Right lobe of liver (tissue), 6 donors: Measurements from ENCODE around the gene STAT1. TPM values are rescaled to one million over a fixed set of nuclear protein-coding genes. Genes with fewer than 3 reads are reported as not detected.

Source experiments
- ATAC-seq, 4 donors: fragments of 200-7000 bp; cut with Tn5 transposase; one replicate each; pipeline ENCODE4 v1.9.1; 2020; ENCODE audit warnings: mild to moderate bottlenecking in 4 of 4, moderate library complexity in 4 of 4
- DNase-seq, 3 donors: peaks; one replicate each; pipeline ENCODE4 v3.0.0-alpha.2; 2020
- H3K27ac ChIP-seq, 3 donors: fragments of 200-600 bp; one replicate each; pipeline ENCODE4 v1.8.0; 2022
- H3K27me3 ChIP-seq, 2 donors: fragments of 200-600 bp; one replicate each; pipeline ENCODE4 v1.8.0; 2022
- H3K36me3 ChIP-seq, 4 donors: fragments of 200-600 bp; sonication (generic) in 1 of 4; one replicate each; pipeline versions ENCODE4 v1.5.1 to v1.8.0; 2017 to 2022; ENCODE audit warnings: control low read depth in 1 of 4
- H3K4me1 ChIP-seq, 4 donors: fragments of 200-600 bp; sonication (generic) in 1 of 4; one replicate each; pipeline versions ENCODE4 v1.5.1 to v1.8.0; 2017 to 2022; ENCODE audit warnings: control low read depth in 1 of 4
- H3K4me3 ChIP-seq, 3 donors: fragments of 200-600 bp; one replicate each; pipeline ENCODE4 v1.8.0; 2022
- H3K9me3 ChIP-seq, 4 donors: fragments of 200-600 bp; sonication (generic) in 1 of 4; one replicate each; pipeline versions ENCODE4 v1.5.1 to v1.8.0; 2017 to 2022; ENCODE audit warnings: control low read depth in 1 of 4
- CTCF ChIP-seq, 4 donors: fragments of 200-600 bp in 3 of 4; fragments of 450-650 bp in 1 of 4; IDR thresholded peaks; one replicate each; pipeline versions ENCODE4 v1.5.1 to v1.8.0; 2016 to 2022; ENCODE audit warnings: antibody characterized with exemption in 4 of 4, mild to moderate bottlenecking in 2 of 4
- POLR2A ChIP-seq: fragments of 450-650 bp; IDR thresholded peaks from one replicate; pipeline ENCODE4 v1.6.1; 2017; ENCODE audit warnings: antibody characterized with exemption, mild to moderate bottlenecking
- WGBS: methylation state at CpG from one replicate; pipeline ENCODE4 v1.1.6; 2018; ENCODE audit warnings: low coverage, low lambda C conversion rate; ENCODE audit not compliant: insufficient coverage; ENCODE audit errors: missing lambda C conversion rate; 5-methylcytosine and 5-hydroxymethylcytosine counted together
- intact Hi-C, 2 donors: fragments of 100-400 bp; cut with DNase I; formaldehyde crosslinking; loops; one replicate each; pipeline versions ENCODE4 v1.11.2 to v1.14.1; 2022
- total RNA-seq, 6 experiments: library from RNA; depleted of rRNA in 2 of 6; stranded (reverse); fragments of >200 nt in 2 of 6; fragmentation: NEBNext Ultra II Directional in 3 of 6; extraction: Animal tissue kit (Norgen Biotek cat#: 25700) in 3 of 6; gene quantifications; one replicate each; pipeline versions ENCODE4 v1.1.0 to v1.2.4, GENCODE V29; 2016 to 2023
- donor health status: DM: no; HTN: yes; CAD: no.
- donor health status: DM: no; HTN: no; CAD: no.
- donor health status: DM: no; HTN: no; CAD: no.
- donor health status: DM: no; HTN: yes; CAD: no.
- donor health status: DM: no; HTN: yes; CAD: no.

The STAT1 gene
- total RNA-seq, 6 experiments from 2014 or later: 28.9 to 72.3 (median 48.5) TPM

- TF ChIP-seq CTCF (IDR thresholded peaks at IDR 0.05) (no peak), POLR2A (no peak)
- intact Hi-C loops: no loop called here
- H3K4me3 ChIP-seq: no peak overlapping the region
- no peaks in the 10 kb centered on the region for H3K27me3 ChIP-seq
- 91% methylated on average over 2 of the region's 2 CpGs for WGBS
- H3K4me1 ChIP-seq: no peaks in the 10 kb centered on the region
- ATAC-seq: no peak
- peaks cover 8 to 96% (median 52%) of the 10 kb centered on the region in 4 donors for H3K36me3 ChIP-seq
- no peak for DNase-seq
- H3K27ac ChIP-seq: no peak overlapping the region
- no peaks in the 10 kb centered on the region for H3K9me3 ChIP-seq
These were observed 37.5 kb downstream of the STAT1 start for GRCh38 chr2:190976521-190976920.

- Histone ChIP-seq H3K4me3 (no peak overlapping the region), H3K36me3 (peaks cover 14 to 96% (median 52%) of the 10 kb centered on the region in 4 donors), H3K27me3 (no peaks in the 10 kb centered on the region), H3K27ac (no peak overlapping the region), H3K4me1 (no peaks in the 10 kb centered on the region), H3K9me3 (no peaks in the 10 kb centered on the region)
- 90% methylated on average over 4 of the region's 12 CpGs for WGBS
- TF ChIP-seq CTCF (IDR thresholded peaks at IDR 0.05): no peak
- no peak for TF ChIP-seq POLR2A
- no peak for DNase-seq
- intact Hi-C loops: no loop called here
- ATAC-seq: no peak
These were observed 39.2 kb downstream of the STAT1 start for GRCh38 chr2:190974629-190975361.

- WGBS: 71% methylated on average over 11 of the region's 11 CpGs
- intact Hi-C loops: no loop called here
- Histone ChIP-seq H3K9me3 (no peaks in the 10 kb centered on the region), H3K36me3 (peaks cover 14 to 96% (median 52%) of the 10 kb centered on the region in 4 donors), H3K4me3 (no peak overlapping the region), H3K27me3 (no peaks in the 10 kb centered on the region), H3K27ac (no peak overlapping the region), H3K4me1 (no peaks in the 10 kb centered on the region)
- no peak for DNase-seq
- ATAC-seq: no peak
- TF ChIP-seq POLR2A (no peak), CTCF (IDR thresholded peaks at IDR 0.05) (no peak)
These were observed 40.0 kb downstream of the STAT1 start for GRCh38 chr2:190973726-190974628.

GRCh38 chr2:190973262-190973661, 40.7 kb downstream of the STAT1 start:
- DNase-seq: no peak
- no peaks in the 10 kb centered on the region for H3K4me1 ChIP-seq
- no peak overlapping the region for H3K27ac ChIP-seq
- H3K27me3 ChIP-seq: no peaks in the 10 kb centered on the region
- intact Hi-C loops: no loop called here
- H3K4me3 ChIP-seq: no peak overlapping the region
- TF ChIP-seq CTCF (IDR thresholded peaks at IDR 0.05) (no peak), POLR2A (no peak)
- H3K9me3 ChIP-seq: no peaks in the 10 kb centered on the region
- H3K36me3 ChIP-seq: peaks cover 14 to 96% (median 52%) of the 10 kb centered on the region in 4 donors
- ATAC-seq: no peak
- 78% methylated on average over 1 of the region's 1 CpG for WGBS
